ENCODE measurements around the gene UBE2U. TPM values are rescaled to one million over a fixed set of nuclear protein-coding genes. Genes with fewer than 3 reads are reported as not detected.

Gene UBE2U
- total RNA-seq, 1 experiment from 2014 or later = not detected

- Histone ChIP-seq H3K4me1 (ENCODE audit: control insufficient read depth in 1 of 2, insufficient read depth in 2 of 2, low read length in 2 of 2) (no peaks in the 10 kb centered on the region), H3K4me2 (ENCODE audit: low read length) (no peak overlapping the region), H3K9me3 (ENCODE audit: control insufficient read depth in 1 of 2, insufficient read depth in 1 of 2, low read depth in 1 of 2, low read length in 2 of 2) (no peaks in the 10 kb centered on the region), H4K20me1 (ENCODE audit: insufficient read depth) (no peaks in the 10 kb centered on the region), H3K36me3 (ENCODE audit: control insufficient read depth in 1 of 2, insufficient read depth in 2 of 2, low read length in 2 of 2) (no peaks in the 10 kb centered on the region), H3K4me3 (replicated peaks in 1 of 2; ENCODE audit: low read depth in 1 of 2, low read length in 2 of 2) (no peak overlapping the region), H3K79me2 (ENCODE audit: insufficient read depth, low read length) (no peaks in the 10 kb centered on the region), H3K9ac (ENCODE audit: low read length) (no peak overlapping the region), H3K9me2 (ENCODE audit: insufficient read depth) (no peaks in the 10 kb centered on the region), H3K27me3 (ENCODE audit: insufficient read depth, low read length) (no peaks in the 10 kb centered on the region), H3K27ac (ENCODE audit: low read depth, low read length) (no peak overlapping the region), H2AFZ (ENCODE audit: low read depth, low read length, poor library complexity, severe bottlenecking) (no peak overlapping the region)
- ChIA-PET RAD21 (ENCODE audit: low non-redundant PET in 1 of 2, low total read pairs in 2 of 2, uncharacterized antibody in 2 of 2, unreplicated experiment in 2 of 2) (no interaction called here), POLR2A (no interaction called here), CTCF (interaction anchor here (1.9 kb wide), 1 partner anchor 18 kb away, joined by 7 read pairs; no protein-coding TSS in a partner anchor)
- BruUV-seq (replicated peaks) = no TSS peak
- TF ChIP-seq SRF (IDR thresholded peaks at IDR 0.05; ENCODE audit: low read depth) (no peak), FOSL1 (IDR thresholded peaks at IDR 0.05; ENCODE audit: low read depth) (no peak)
- DNase-seq (ENCODE audit: low read depth, low spot score) = no peak
- ATAC-seq = no peak
- intact Hi-C loops (cut with micrococcal nuclease) = no loop called here
Observed at GRCh38 chr1:64155278-64155677, 48.1 kb upstream of the UBE2U start.

GRCh38 chr1:64161357-64161941 lies 42.0 kb upstream of the UBE2U start:
- intact Hi-C loops (cut with micrococcal nuclease) = no loop called here

More at GRCh38 chr1:64161357-64161941, 42.0 kb upstream of the UBE2U start:
- Histone ChIP-seq H3K4me3 (replicated peaks in 1 of 2; ENCODE audit: low read depth in 1 of 2, low read length in 2 of 2) (no peak overlapping the region), H3K9me3 (ENCODE audit: control insufficient read depth in 1 of 2, insufficient read depth in 1 of 2, low read depth in 1 of 2, low read length in 2 of 2) (no peaks in the 10 kb centered on the region), H3K79me2 (ENCODE audit: insufficient read depth, low read length) (no peaks in the 10 kb centered on the region), H3K27ac (ENCODE audit: low read depth, low read length) (no peak overlapping the region), H3K4me2 (ENCODE audit: low read length) (no peak overlapping the region), H3K9me2 (ENCODE audit: insufficient read depth) (no peaks in the 10 kb centered on the region), H2AFZ (ENCODE audit: low read depth, low read length, poor library complexity, severe bottlenecking) (no peak overlapping the region), H3K27me3 (ENCODE audit: insufficient read depth, low read length) (no peaks in the 10 kb centered on the region), H3K4me1 (ENCODE audit: control insufficient read depth in 1 of 2, insufficient read depth in 2 of 2, low read length in 2 of 2) (no peaks in the 10 kb centered on the region), H3K36me3 (ENCODE audit: control insufficient read depth in 1 of 2, insufficient read depth in 2 of 2, low read length in 2 of 2) (no peaks in the 10 kb centered on the region), H4K20me1 (ENCODE audit: insufficient read depth) (no peaks in the 10 kb centered on the region), H3K9ac (ENCODE audit: low read length) (no peak overlapping the region)
- no TSS peak for BruUV-seq (replicated peaks)
- ATAC-seq (no peak), DNase-seq (ENCODE audit: low read depth, low spot score) (no peak)
- TF ChIP-seq POLR2AphosphoS5 (IDR thresholded peaks at IDR 0.05; ENCODE audit: low read depth, low read length) (no peak), POLR2A (IDR thresholded peaks at IDR 0.05; ENCODE audit: borderline replicate concordance, extremely low read depth, insufficient read depth, insufficient read length) (no peak), SRF (IDR thresholded peaks at IDR 0.05; ENCODE audit: low read depth) (no peak), REST (IDR thresholded peaks at IDR 0.05; ENCODE audit: low read depth) (no peak), SIN3A (IDR thresholded peaks at IDR 0.05; ENCODE audit: low read depth) (no peak), ATF3 (IDR thresholded peaks at IDR 0.05) (no peak), EZH2 (IDR thresholded peaks at IDR 0.05) (no peak), ZFX (IDR thresholded peaks at IDR 0.05) (no peak), TCF7L2 (IDR thresholded peaks at IDR 0.05; ENCODE audit: borderline replicate concordance, extremely low read depth, insufficient read depth, insufficient read length) (no peak), EGR1 (IDR thresholded peaks at IDR 0.05; ENCODE audit: low read depth) (no peak)
- ChIA-PET POLR2A (no interaction called here), CTCF (no interaction called here), RAD21 (ENCODE audit: low non-redundant PET in 1 of 2, low total read pairs in 2 of 2, uncharacterized antibody in 2 of 2, unreplicated experiment in 2 of 2) (no interaction called here)
